Measurements from ENCODE around the gene CFAP65. TPM values are rescaled to one million over a fixed set of nuclear protein-coding genes. Genes with fewer than 3 reads are reported as not detected.
A peak's percentile ranks its signal among the peaks of the same experiment; 100 is the strongest.

The CFAP65 gene
- total and polyA plus RNA-seq, 2 of the 13 experiments (the other 11 are each of a cell fraction or from before 2014, with no cell fraction given): 0.05 TPM; not detected in 1

- TF ChIP-seq ZBED4 (CRISPR knock-in tag; IDR thresholded peaks at IDR 0.05; ENCODE audit: borderline replicate concordance): no peak
- 0 out of 2 replicates have a peak, but pooled peaks have one; percentile 3 for TF ChIP-seq KDM1A (CRISPR knock-in tag; IDR thresholded peaks at IDR 0.05)
- no peak for TF ChIP-seq YEATS2 (CRISPR knock-in tag; IDR thresholded peaks at IDR 0.05; ENCODE audit: borderline replicate concordance)
- TF ChIP-seq BCL3 (CRISPR knock-in tag; IDR thresholded peaks at IDR 0.05): 0 out of 2 replicates have a peak, but pooled peaks have one; percentile 53
- no peak for TF ChIP-seq ZNF770 (CRISPR knock-in tag; IDR thresholded peaks at IDR 0.05)
- no peak for TF ChIP-seq BORCS8-MEF2B (CRISPR knock-in tag; IDR thresholded peaks at IDR 0.05)
- no peak for TF ChIP-seq ARID2 (CRISPR knock-in tag; IDR thresholded peaks at IDR 0.05; ENCODE audit: borderline replicate concordance)
- TF ChIP-seq ZNF326 (CRISPR knock-in tag; IDR thresholded peaks at IDR 0.05; ENCODE audit: borderline replicate concordance): no peak
- no peak for TF ChIP-seq SALL2 (CRISPR knock-in tag; IDR thresholded peaks at IDR 0.05)
- no peak for TF ChIP-seq ZNF670 (CRISPR knock-in tag; IDR thresholded peaks at IDR 0.05; ENCODE audit: borderline replicate concordance)
- 0 out of 2 replicates have a peak, but pooled peaks have one; percentile 21 for TF ChIP-seq ZNF460 (CRISPR knock-in tag; IDR thresholded peaks at IDR 0.05; ENCODE audit: borderline replicate concordance)
- 0 out of 2 replicates have a peak, but pooled peaks have one; percentile 55 for TF ChIP-seq ZNF614 (CRISPR knock-in tag; IDR thresholded peaks at IDR 0.05; ENCODE audit: borderline replicate concordance)
- no peak for TF ChIP-seq ZNF431 (CRISPR knock-in tag; IDR thresholded peaks at IDR 0.05; ENCODE audit: borderline replicate concordance, low read depth)
- TF ChIP-seq ZNF281 (CRISPR knock-in tag; IDR thresholded peaks at IDR 0.05; ENCODE audit: borderline replicate concordance): 0 out of 2 replicates have a peak, but pooled peaks have one; percentile 13
- 0 out of 2 replicates have a peak, but pooled peaks have one; percentile 34 for TF ChIP-seq MYPOP (CRISPR knock-in tag; IDR thresholded peaks at IDR 0.05)
- no peak for TF ChIP-seq THAP7 (CRISPR knock-in tag; IDR thresholded peaks at IDR 0.05)
Measured at GRCh38 chr2:219003267-219003634, 38.1 kb downstream of the CFAP65 start (continued).

All from HepG2 (cell line).